ENCODE measurements around the gene MAP6D1.
"Not testable (repeated sequence)": the region's sequence is repeated elsewhere in the genome, so short reads cannot be mapped to it uniquely, and the experiment has no call there.

The MAP6D1 gene

GRCh38 chr3:183796372-183796771, 29.0 kb downstream of the MAP6D1 start:
- DNase-seq = no peak

GRCh38 chr3:183794452-183794851, 30.9 kb downstream of the MAP6D1 start:
- no peak for DNase-seq

- DNase-seq = no peak
Observed at GRCh38 chr3:183792976-183793375, 32.4 kb downstream of the MAP6D1 start.

- no peak for DNase-seq
Observed at GRCh38 chr3:183790700-183791099, 34.7 kb downstream of the MAP6D1 start.

- DNase-seq = no peak
Observed at GRCh38 chr3:183789826-183790225, 35.6 kb downstream of the MAP6D1 start.

GRCh38 chr3:183784503-183784902, 40.9 kb downstream of the MAP6D1 start:
- not testable (repeated sequence) for DNase-seq

- DNase-seq = no peak
Observed at GRCh38 chr3:183782576-183783276, 42.7 kb downstream of the MAP6D1 start.

GRCh38 chr3:183781246-183781645, 44.1 kb downstream of the MAP6D1 start:
- no peak for DNase-seq

GRCh38 chr3:183779896-183780465, 45.4 kb downstream of the MAP6D1 start:
- no peak for DNase-seq

GRCh38 chr3:183777016-183777618, 48.3 kb downstream of the MAP6D1 start:
- no peak for DNase-seq

GRCh38 chr3:183776451-183776850, 48.9 kb downstream of the MAP6D1 start:
- DNase-seq = not testable (repeated sequence)

- DNase-seq = no peak
Observed at GRCh38 chr3:183775781-183776180, 49.6 kb downstream of the MAP6D1 start.

GRCh38 chr3:183774631-183775030, 50.7 kb downstream of the MAP6D1 start:
- DNase-seq = peak; percentile 69

- DNase-seq = no peak
Observed at GRCh38 chr3:183769453-183769852, 55.9 kb downstream of the MAP6D1 start.

- DNase-seq = no peak
Observed at GRCh38 chr3:183768114-183768513, 57.3 kb downstream of the MAP6D1 start.

- DNase-seq = peak; percentile 68
Observed at GRCh38 chr3:183766745-183767606, 58.4 kb downstream of the MAP6D1 start.

GRCh38 chr3:183766107-183766506, 59.3 kb downstream of the MAP6D1 start:
- no peak for DNase-seq

Data from fibroblast of skin of right biceps (primary cell).